ENCODE results near the gene HIVEP3.

Gene HIVEP3

GRCh38 chr1:41726292-41726691 lies 192.4 kb downstream of the HIVEP3 start:
- no peak for DNase-seq

GRCh38 chr1:41724926-41725325 lies 193.8 kb downstream of the HIVEP3 start:
- DNase-seq, result no peak

- no peak for DNase-seq
Observed at GRCh38 chr1:41724248-41724647, 194.5 kb downstream of the HIVEP3 start.

GRCh38 chr1:41723786-41724185 lies 194.9 kb downstream of the HIVEP3 start:
- no peak for DNase-seq

- no peak for DNase-seq
Observed at GRCh38 chr1:41722184-41722583, 196.5 kb downstream of the HIVEP3 start.

GRCh38 chr1:41720861-41721410 lies 197.8 kb downstream of the HIVEP3 start:
- no peak for DNase-seq

- no peak for DNase-seq
Observed at GRCh38 chr1:41719590-41719989, 199.1 kb downstream of the HIVEP3 start.

- DNase-seq, result no peak
Observed at GRCh38 chr1:41719128-41719527, 199.6 kb downstream of the HIVEP3 start.

GRCh38 chr1:41718497-41718896 lies 200.2 kb downstream of the HIVEP3 start:
- no peak for DNase-seq

GRCh38 chr1:41716188-41717130 lies 202.3 kb downstream of the HIVEP3 start:
- no peak for DNase-seq

GRCh38 chr1:41715441-41716095 lies 203.2 kb downstream of the HIVEP3 start:
- no peak for DNase-seq

- no peak for DNase-seq
Observed at GRCh38 chr1:41714638-41715389, 203.9 kb downstream of the HIVEP3 start.

GRCh38 chr1:41713557-41714327 lies 205.0 kb downstream of the HIVEP3 start:
- no peak for DNase-seq

GRCh38 chr1:41713141-41713540 lies 205.6 kb downstream of the HIVEP3 start:
- DNase-seq, result no peak

GRCh38 chr1:41712695-41713094 lies 206.0 kb downstream of the HIVEP3 start:
- DNase-seq, result no peak

- DNase-seq, result no peak
Observed at GRCh38 chr1:41712081-41712480, 206.6 kb downstream of the HIVEP3 start.

- no peak for DNase-seq
Observed at GRCh38 chr1:41711581-41711980, 207.1 kb downstream of the HIVEP3 start.

GRCh38 chr1:41710980-41711379 lies 207.7 kb downstream of the HIVEP3 start:
- no peak for DNase-seq

GRCh38 chr1:41709873-41710272 lies 208.8 kb downstream of the HIVEP3 start:
- DNase-seq, result no peak

- DNase-seq, result no peak
Observed at GRCh38 chr1:41709331-41709730, 209.4 kb downstream of the HIVEP3 start.

- DNase-seq, result no peak
Observed at GRCh38 chr1:41708332-41708731, 210.4 kb downstream of the HIVEP3 start.

GRCh38 chr1:41707793-41708192 lies 210.9 kb downstream of the HIVEP3 start:
- DNase-seq, result no peak
